ENCODE data around the gene NATD1.
"Not testable (repeated sequence)": the region's sequence is repeated elsewhere in the genome, so short reads cannot be mapped to it uniquely, and the experiment has no call there.

NATD1 gene

DNA sequence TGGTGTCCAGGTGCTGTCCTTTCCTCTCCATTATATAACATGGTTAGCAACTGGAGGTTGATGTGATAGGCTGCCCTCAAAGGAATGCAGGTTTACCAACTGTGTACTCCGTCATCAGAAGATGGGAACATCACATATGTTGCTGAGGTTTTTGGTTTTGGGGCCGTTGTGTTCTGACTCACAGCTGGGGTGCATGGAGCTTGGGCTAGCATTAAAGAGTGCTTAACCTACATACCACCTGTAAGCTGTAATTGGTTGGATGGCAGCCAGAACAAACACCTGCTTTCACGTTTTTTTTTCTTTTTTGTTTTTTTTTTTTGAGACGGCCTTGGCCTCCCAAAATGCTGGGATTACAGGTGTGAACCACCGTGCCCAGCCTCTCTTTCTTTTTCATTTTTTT lies 60.2 kb downstream of the NATD1 start:
- DNase-seq (ENCODE audit: low read depth): no peak

DNA sequence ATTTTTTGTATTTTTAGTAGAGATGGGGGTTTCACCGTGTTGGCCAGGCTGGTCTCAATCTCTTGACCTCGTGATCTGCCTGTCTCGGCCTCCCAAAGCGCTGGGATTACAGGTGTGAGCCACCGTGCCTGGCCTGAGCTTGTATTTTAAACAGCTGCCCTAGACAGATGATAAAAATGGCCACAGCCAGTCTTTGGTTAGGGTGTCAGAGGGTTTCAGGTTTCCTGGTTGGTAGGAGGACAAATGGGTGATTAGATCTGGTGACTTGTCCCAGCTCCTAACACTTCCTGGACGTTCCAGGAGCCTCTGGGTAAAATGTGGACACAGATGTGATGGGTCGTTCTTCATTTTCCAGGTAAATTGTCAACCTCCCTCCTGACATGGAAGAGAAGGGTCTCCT lies 60.8 kb downstream of the NATD1 start:
- DNase-seq (ENCODE audit: low read depth): not testable (repeated sequence)

DNA sequence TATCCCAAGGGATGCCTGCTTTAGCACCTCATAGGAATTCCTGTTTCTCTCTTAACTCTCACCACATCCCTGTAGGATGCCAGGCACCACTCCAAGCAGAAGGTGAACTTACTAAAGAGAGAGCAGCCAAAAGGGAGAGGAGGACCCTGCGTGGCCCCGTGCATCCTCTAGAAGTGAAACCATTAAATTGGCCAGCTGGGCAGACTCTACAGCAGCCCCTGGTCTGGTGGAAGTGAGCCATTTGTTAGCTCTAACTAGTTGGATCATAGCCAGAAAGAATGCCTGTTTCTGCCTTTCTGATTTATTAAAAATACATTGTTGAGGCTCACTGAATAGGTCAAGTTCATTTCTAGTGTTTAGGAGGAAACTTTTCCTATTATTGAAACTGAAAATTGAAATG lies 61.5 kb downstream of the NATD1 start:
- no peak for DNase-seq (ENCODE audit: low read depth)

DNA sequence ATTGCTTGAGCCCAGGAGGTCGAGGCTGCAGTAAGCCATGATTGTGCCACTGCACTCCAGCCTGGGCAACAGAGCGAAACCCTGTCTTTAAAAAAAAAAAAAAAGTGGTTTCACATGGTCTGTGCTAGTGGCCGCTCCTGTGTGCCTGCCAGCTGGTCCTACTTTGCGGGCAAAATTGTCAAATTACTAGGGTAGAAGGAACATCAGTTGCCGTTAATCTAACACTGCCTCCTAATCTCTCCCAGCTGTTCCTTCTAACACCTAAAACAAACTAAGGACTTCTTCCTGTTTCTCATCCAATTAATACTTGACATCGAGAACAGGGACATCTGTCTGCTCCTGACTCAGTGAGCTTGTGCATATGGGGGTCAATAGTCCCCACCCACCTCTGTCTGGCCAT lies 63.1 kb downstream of the NATD1 start:
- DNase-seq (ENCODE audit: low read depth): no peak

- no peak for DNase-seq (ENCODE audit: low read depth)
Measured at GRCh38 chr17:21189361-21189760, 63.8 kb downstream of the NATD1 start.

Data from EH (cell line).